ENCODE measurements around the gene SNX11. TPM values are rescaled to one million over a fixed set of nuclear protein-coding genes. Genes with fewer than 3 reads are reported as not detected.

The SNX11 gene
- total RNA-seq, 6 donors from 2014 or later, result 19.5 to 27.2 (median 23.7) TPM

DNA sequence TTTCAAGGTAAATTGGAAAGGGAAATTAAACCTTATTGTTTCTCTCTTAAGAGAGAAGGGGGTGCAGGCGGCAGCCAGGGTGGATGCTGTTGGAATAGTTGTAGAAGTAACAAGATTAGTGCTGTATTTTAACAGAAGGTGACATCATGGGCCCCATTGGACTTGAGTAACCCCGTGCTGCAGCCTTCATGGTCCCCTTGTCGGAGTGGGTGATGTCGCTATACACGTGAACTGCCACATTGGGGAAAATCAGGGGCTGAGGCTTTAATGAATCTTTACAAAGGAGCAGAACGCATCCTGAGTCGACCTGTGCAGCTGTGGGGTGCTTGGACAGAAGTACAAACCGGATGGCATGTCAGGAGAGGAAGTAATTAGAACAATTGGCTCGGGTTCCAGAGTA lies 3.2 kb downstream of the SNX11 start:
- H3K4me1 ChIP-seq, result peaks cover 22 to 35% (median 26%) of the 10 kb centered on the region in 4 donors
- H3K36me3 ChIP-seq, result peaks cover 0 to 27% (median 10%) of the 10 kb centered on the region in 4 donors
- TF ChIP-seq, protein P1, sequence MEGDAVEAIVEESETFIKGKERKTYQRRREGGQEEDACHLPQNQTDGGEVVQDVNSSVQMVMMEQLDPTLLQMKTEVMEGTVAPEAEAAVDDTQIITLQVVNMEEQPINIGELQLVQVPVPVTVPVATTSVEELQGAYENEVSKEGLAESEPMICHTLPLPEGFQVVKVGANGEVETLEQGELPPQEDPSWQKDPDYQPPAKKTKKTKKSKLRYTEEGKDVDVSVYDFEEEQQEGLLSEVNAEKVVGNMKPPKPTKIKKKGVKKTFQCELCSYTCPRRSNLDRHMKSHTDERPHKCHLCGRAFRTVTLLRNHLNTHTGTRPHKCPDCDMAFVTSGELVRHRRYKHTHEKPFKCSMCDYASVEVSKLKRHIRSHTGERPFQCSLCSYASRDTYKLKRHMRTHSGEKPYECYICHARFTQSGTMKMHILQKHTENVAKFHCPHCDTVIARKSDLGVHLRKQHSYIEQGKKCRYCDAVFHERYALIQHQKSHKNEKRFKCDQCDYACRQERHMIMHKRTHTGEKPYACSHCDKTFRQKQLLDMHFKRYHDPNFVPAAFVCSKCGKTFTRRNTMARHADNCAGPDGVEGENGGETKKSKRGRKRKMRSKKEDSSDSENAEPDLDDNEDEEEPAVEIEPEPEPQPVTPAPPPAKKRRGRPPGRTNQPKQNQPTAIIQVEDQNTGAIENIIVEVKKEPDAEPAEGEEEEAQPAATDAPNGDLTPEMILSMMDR (IDR thresholded peaks at IDR 0.05), result no peak
- TF ChIP-seq POLR2A (IDR thresholded peaks at IDR 0.05) (no peak), POLR2AphosphoS5 (IDR thresholded peaks at IDR 0.05) (no peak)
- H3K27me3 ChIP-seq, result no peaks in the 10 kb centered on the region
- peak overlapping the region in 2 of 4 donors; percentile 10 to 25 for H3K27ac ChIP-seq
- H3K4me3 ChIP-seq, result no peak overlapping the region
- no peak for DNase-seq
- WGBS, 2 donors, result 69 to 71% methylated on average over 9 of the region's 9 CpGs
- ATAC-seq (ENCODE audit: low FRiP score in 2 of 2), result no peak
- no peaks in the 10 kb centered on the region for H3K9me3 ChIP-seq

DNA sequence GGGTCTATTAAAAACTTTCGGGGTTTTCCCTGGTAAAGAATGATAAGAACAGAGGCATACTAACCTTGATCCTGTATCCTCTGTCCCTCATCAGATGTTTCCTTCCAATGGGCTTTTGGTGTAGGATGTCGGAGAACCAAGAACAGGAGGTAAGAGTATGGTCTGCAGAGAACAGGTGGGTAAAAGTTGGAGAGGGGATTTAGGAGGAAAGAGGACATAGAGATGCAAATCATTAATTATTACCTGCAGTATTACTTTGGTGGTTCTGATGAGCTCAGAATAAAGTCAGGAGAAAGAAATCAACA lies 4.3 kb downstream of the SNX11 start:
- peaks cover 17 to 31% (median 22%) of the 10 kb centered on the region in 4 donors for H3K4me1 ChIP-seq
- H3K27me3 ChIP-seq, result no peaks in the 10 kb centered on the region
- H3K36me3 ChIP-seq, result peaks cover 4 to 38% (median 16%) of the 10 kb centered on the region in 4 donors
- peak overlapping the region in 1 of 4 donors; percentile 4 for H3K27ac ChIP-seq
- ATAC-seq (ENCODE audit: low FRiP score in 2 of 2), result no peak
- H3K9me3 ChIP-seq, result no peaks in the 10 kb centered on the region
- no peak overlapping the region for H3K4me3 ChIP-seq
- no peak for DNase-seq
- WGBS, 2 donors, result 82 to 85% methylated on average over 2 of the region's 2 CpGs
- TF ChIP-seq, protein P1 (IDR thresholded peaks at IDR 0.05), result no peak
- TF ChIP-seq POLR2A (IDR thresholded peaks at IDR 0.05) (no peak), POLR2AphosphoS5 (IDR thresholded peaks at IDR 0.05) (no peak), EP300 (IDR thresholded peaks at IDR 0.05) (no peak)

DNA sequence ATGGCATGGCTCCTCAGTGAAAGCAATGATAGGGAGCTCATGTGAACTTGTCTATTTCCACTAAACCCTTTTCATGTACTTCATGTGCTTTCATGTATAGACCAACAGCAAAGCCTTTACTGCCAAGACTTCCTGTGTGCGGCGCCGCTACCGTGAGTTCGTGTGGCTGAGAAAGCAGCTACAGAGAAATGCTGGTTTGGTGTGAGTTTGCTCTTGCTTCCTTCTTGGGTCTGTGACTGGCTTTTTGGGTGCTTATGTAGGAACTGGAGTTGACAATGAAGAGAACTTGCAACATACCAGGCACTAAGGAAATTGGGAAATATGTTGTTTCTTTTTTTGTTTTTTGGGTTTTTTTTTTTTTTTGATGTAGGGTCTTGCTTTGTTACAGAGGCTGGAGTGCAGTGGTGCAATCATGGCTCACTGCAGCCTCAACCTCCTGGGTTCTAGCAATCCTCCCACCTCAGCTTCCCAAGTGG lies 5.7 kb downstream of the SNX11 start:
- Histone ChIP-seq H3K27me3 (no peaks in the 10 kb centered on the region), H3K27ac (peak overlapping the region in 3 of 4 donors; percentile 61 to 84 (median 77)), H3K4me3 (no peak overlapping the region), H3K4me1 (peaks cover 16 to 28% (median 21%) of the 10 kb centered on the region in 4 donors), H3K36me3 (peaks cover 4 to 52% (median 22%) of the 10 kb centered on the region in 4 donors), H3K9me3 (no peaks in the 10 kb centered on the region)
- TF ChIP-seq POLR2AphosphoS5 (IDR thresholded peaks at IDR 0.05), result no peak
- TF ChIP-seq, protein P1 (IDR thresholded peaks at IDR 0.05), result no peak
- no peak for TF ChIP-seq EP300 (IDR thresholded peaks at IDR 0.05)
- TF ChIP-seq POLR2A (IDR thresholded peaks at IDR 0.05), result peak in 1 of 4 donors; percentile 63
- ATAC-seq (ENCODE audit: low FRiP score in 2 of 2) (peak; percentile 37 to 63), DNase-seq (peak in 1 of 2 donors; percentile 50)
- WGBS, 2 donors, result 63 to 75% methylated on average over 5 of the region's 5 CpGs

DNA sequence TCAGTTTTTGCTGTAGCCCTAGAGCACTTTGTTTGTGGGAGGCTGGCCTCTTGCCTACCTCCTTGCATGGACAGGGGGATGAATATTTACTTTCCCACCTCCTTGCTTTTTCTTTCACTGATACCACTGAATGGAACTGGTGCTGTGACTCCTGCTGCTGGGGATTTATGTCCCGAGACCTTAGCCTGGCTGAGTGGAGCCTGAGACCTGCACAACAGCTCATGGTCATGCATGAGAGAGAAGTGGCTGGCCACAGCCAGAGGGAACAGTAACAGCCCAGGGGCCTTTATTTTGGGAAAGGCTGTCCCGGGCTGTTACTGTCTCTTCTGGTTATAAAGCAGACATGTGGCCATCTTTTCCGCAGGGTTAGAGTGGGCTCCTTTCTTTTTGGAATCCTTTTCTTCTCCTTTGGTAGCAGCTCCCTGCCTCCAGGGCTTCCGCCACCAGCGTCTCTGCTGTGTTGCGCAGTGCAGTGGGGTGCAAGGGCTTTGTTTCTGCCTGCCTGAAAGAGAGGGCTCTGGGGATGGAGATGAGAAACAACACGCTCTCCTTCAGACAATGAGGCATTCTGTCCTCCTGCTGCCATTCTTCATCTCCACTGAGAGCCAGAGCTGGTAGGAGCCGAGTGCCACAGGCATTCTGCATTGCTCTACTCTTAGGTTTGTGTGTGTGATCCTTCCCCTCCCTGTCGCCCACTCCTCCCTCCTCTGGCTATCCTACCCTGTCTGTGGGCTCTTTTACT lies 14.5 kb downstream of the SNX11 start:
- no peak overlapping the region for H3K27ac ChIP-seq
- ATAC-seq (ENCODE audit: low FRiP score in 2 of 2) (no peak), DNase-seq (no peak)
- 83 to 85% methylated on average over 9 of the region's 9 CpGs for WGBS, 2 donors
- no peak for TF ChIP-seq POLR2A (IDR thresholded peaks at IDR 0.05)
- TF ChIP-seq, protein P1 (IDR thresholded peaks at IDR 0.05), result no peak
- TF ChIP-seq EP300 (IDR thresholded peaks at IDR 0.05), result no peak
- H3K27me3 ChIP-seq, result no peaks in the 10 kb centered on the region
- no peaks in the 10 kb centered on the region for H3K9me3 ChIP-seq
- no peaks in the 10 kb centered on the region for H3K4me1 ChIP-seq
- H3K4me3 ChIP-seq, result no peak overlapping the region
- H3K36me3 ChIP-seq, result peaks cover 18 to 92% (median 53%) of the 10 kb centered on the region in 4 donors

DNA sequence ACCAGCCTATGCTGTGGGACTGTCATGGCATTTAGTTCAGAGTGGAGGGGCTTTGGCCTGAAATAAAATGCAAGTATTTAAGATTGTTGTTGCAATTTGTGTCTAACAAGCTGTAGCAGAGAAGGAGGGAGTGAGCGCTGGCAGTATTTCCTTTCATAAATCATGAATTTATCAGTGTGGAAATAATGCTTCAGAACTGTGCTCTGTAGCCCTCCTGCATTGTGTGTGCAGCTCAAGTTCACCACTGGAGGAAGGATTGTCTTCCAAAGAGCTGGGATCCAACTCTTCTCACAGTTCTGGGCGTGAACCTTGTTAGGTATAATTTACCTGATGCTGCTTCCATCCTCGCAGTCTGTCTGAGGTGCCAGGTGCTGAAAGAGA lies 15.1 kb downstream of the SNX11 start:
- Histone ChIP-seq H3K4me3 (no peak overlapping the region), H3K27me3 (no peaks in the 10 kb centered on the region), H3K27ac (no peak overlapping the region), H3K36me3 (peaks cover 18 to 87% (median 50%) of the 10 kb centered on the region in 4 donors), H3K4me1 (no peaks in the 10 kb centered on the region), H3K9me3 (no peaks in the 10 kb centered on the region)
- TF ChIP-seq POLR2A (IDR thresholded peaks at IDR 0.05), result no peak
- TF ChIP-seq POLR2AphosphoS5 (IDR thresholded peaks at IDR 0.05), result no peak
- TF ChIP-seq, protein P1 (IDR thresholded peaks at IDR 0.05), result no peak
- no peak for TF ChIP-seq EP300 (IDR thresholded peaks at IDR 0.05)
- WGBS, 2 donors, result 90 to 93% methylated on average over 3 of the region's 3 CpGs
- no peak for ATAC-seq (ENCODE audit: low FRiP score in 2 of 2)
- DNase-seq, result no peak
